ENCODE data around the gene PTPRD.

DNA sequence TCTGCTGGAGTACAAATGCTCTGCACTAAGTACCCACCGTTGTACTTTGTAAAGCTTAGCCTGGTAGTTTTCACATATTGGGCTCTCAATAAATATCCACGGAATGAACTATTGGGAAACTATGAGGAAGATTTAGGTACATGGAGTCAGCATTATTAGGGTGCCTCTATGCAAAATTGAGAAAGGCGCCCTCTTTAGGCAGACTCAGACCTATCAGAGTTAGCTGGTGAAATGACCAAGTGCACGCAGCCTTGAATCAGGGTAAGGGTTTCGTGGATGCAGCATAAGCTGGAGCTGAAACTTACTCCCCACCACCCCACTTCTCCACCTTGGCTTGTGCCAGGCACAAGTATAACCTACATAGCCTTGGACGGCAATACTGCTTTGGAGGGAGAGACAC, 1634.5 kb downstream of the PTPRD start:
- no peak for TF ChIP-seq CTCF (IDR thresholded peaks at IDR 0.05)
- no peak for TF ChIP-seq POLR2A (IDR thresholded peaks at IDR 0.05)
- no peak for TF ChIP-seq EP300 (IDR thresholded peaks at IDR 0.05)

Measured in ovary (tissue), 3 donors.